HepG2 (cell line): Measurements from ENCODE around the gene PSMD5.

Source experiments
- CTCF ChIP-seq: sonication (generic); formaldehyde crosslinking; IDR thresholded peaks from 2 replicates; pipeline ENCODE4 v1.5.0; 2020; ENCODE audit warnings: mild to moderate bottlenecking, missing genetic modification reagents, moderate library complexity
- E2F1 ChIP-seq: sonication (generic); formaldehyde crosslinking; IDR thresholded peaks from 2 replicates; pipeline ENCODE4 v1.5.0; 2020; ENCODE audit warnings: missing genetic modification reagents
- EZH2 ChIP-seq: conservative IDR thresholded peaks from 2 replicates; pipeline ENCODE4 v1.6.1; 2012; ENCODE audit warnings: mild to moderate bottlenecking, low read depth, low read length, moderate library complexity
- HNRNPK ChIP-seq: fragments of 200-400 bp; formaldehyde crosslinking; IDR thresholded peaks from 2 replicates; pipeline ENCODE4 v1.6.1; 2018; ENCODE audit warnings: low read length, low read depth, moderate library complexity, mild to moderate bottlenecking; ENCODE audit not compliant: poor library complexity, severe bottlenecking
- MEIS1 ChIP-seq: sonication (generic); formaldehyde crosslinking; IDR thresholded peaks from 2 replicates; pipeline ENCODE4 v1.9.0; 2021; ENCODE audit warnings: mild to moderate bottlenecking, missing genetic modification reagents, moderate library complexity, borderline replicate concordance
- NR2C2 ChIP-seq: sonication (generic); formaldehyde crosslinking; IDR thresholded peaks from 2 replicates; pipeline ENCODE4 v1.4.0; 2020; ENCODE audit warnings: missing genetic modification reagents, mild to moderate bottlenecking, moderate library complexity, borderline replicate concordance
- PPARG ChIP-seq: conservative IDR thresholded peaks from 2 replicates; pipeline ENCODE4 v1.6.1; 2016; ENCODE audit warnings: missing biosample characterization, missing genetic modification reagents
- RXRA ChIP-seq: sonication (generic); formaldehyde crosslinking; IDR thresholded peaks from 2 replicates; pipeline ENCODE4 v1.5.1; 2020; ENCODE audit warnings: missing genetic modification reagents
- SMAD1 ChIP-seq: sonication (generic); formaldehyde crosslinking; IDR thresholded peaks from 2 replicates; pipeline ENCODE4 v1.4.0; 2020; ENCODE audit warnings: missing genetic modification reagents, low read depth, mild to moderate bottlenecking, borderline replicate concordance
- SRF ChIP-seq: IDR thresholded peaks from 2 replicates; pipeline ENCODE4 v1.6.1; 2011; ENCODE audit warnings: mild to moderate bottlenecking, low read depth, low read length, moderate library complexity
- ZBTB33 ChIP-seq: sonication (generic); formaldehyde crosslinking; IDR thresholded peaks from 2 replicates; pipeline ENCODE4 v1.4.0; 2020; ENCODE audit warnings: missing genetic modification reagents
- ZBTB34 ChIP-seq: sonication (generic); formaldehyde crosslinking; IDR thresholded peaks from 2 replicates; pipeline ENCODE4 v1.8.0; 2022; ENCODE audit warnings: mild to moderate bottlenecking, missing genetic modification reagents
- ZBTB42 ChIP-seq: sonication (generic); formaldehyde crosslinking; IDR thresholded peaks from 2 replicates; pipeline ENCODE4 v1.5.0; 2020; ENCODE audit warnings: mild to moderate bottlenecking, missing genetic modification reagents

- TF ChIP-seq CTCF (CRISPR knock-in tag), result no peak
- no peak for TF ChIP-seq EZH2
- TF ChIP-seq E2F1 (CRISPR knock-in tag), result no peak
- TF ChIP-seq SRF, result no peak
- no peak for TF ChIP-seq NR2C2 (CRISPR knock-in tag)
- TF ChIP-seq SMAD1 (CRISPR knock-in tag), result no peak
- no peak for TF ChIP-seq RXRA (CRISPR knock-in tag)
- no peak for TF ChIP-seq ZBTB42 (CRISPR knock-in tag)
- no peak for TF ChIP-seq PPARG
- TF ChIP-seq MEIS1 (CRISPR knock-in tag), result no peak
- no peak for TF ChIP-seq ZBTB34 (CRISPR knock-in tag)
- no peak for TF ChIP-seq HNRNPK
- TF ChIP-seq ZBTB33 (CRISPR knock-in tag), result no peak
Observed at GRCh38 chr9:120878188-120879130, 35.7 kb upstream of the PSMD5 start.
